ENCODE results near the gene RPA1.
"Not testable (repeated sequence)": the region's sequence is repeated elsewhere in the genome, so short reads cannot be mapped to it uniquely, and the experiment has no call there.

RPA1 gene

DNA sequence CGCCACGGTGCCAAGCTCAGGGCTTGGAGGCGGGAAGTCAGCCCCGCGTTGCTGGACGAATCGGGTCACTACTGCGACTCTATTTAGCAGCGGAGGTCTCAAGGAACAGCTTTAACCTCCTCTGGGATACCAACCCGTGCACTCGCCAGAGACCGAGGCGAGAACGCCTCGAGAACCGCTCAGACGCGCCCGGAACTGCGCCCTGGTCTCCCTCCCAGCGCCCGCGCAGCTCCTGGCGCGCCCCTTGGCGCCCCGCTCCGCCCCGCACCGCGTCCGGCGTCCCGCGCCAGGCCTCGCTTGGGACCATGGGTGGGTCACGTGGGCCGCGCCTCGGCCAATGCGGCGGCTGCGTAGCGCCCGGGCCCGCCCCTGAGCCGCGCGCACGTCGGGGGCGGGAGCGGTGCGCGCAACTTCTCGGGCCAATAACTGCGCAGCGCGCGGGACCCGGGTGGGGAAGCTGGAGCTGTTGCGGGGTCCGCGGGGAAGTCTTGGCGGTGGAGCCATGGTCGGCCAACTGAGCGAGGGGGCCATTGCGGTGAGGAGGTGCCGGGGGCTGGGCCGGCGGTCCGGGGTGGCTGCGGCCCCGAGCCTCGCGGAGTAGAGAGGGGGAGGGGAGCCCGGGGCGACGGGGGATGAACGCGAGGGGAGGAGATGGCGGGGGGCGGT, at the start of gene RPA1, which contains the start of gene SMYD4:
Gene RPA1 (plus strand): TSS at position 414 of the 666 bp plus-strand sequence. CDS start 89 bp downstream, at position 503.
Gene SMYD4 (minus strand): TSS at position 311 of the 666 bp plus-strand sequence. CDS start 1,908 bp downstream, outside the sequence.
- DNase-seq (ENCODE audit: low read depth, low spot score) = peak; percentile 72

DNA sequence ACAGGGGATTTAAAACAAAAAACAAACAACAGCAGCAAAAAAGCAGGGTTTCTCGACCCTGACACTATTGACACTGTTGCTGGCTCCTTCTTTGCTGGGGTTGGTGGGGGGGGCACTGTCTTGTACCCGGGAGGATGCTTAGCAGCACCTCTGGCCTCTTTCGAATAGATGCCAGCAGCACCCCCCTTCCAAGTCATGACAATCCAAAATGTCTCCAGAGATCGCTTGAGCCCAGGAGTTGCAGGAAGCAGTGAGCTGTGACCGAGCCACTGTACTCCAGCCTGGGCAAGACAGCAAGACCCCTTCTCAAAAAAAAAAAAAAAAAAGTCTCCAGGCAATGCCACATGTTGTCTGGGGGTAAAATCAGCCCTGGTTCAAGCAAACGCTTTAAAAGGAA, 47.6 kb upstream of the RPA1 start:
- no peak for DNase-seq (ENCODE audit: low read depth, low spot score)

DNA sequence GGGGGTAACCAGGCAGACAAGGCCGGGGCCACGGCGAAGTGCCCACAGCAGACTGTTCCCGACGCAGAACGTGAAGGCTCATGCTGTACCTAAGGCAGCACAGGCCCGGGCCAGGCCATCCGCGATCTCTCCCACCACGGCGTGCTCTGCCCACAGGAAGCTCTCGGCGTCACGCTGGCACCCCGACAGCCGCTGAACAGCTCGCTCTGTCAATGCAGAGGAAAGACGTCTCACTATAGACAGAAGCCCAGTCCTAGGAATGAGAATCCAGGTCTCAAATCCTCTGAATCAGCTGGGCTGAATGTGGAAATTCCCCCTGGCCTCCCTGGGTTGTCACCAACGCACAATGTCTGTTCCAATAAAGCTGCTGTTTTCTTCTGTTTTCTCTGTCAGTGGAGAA, 46.5 kb upstream of the RPA1 start:
- no peak for DNase-seq (ENCODE audit: low read depth, low spot score)

DNA sequence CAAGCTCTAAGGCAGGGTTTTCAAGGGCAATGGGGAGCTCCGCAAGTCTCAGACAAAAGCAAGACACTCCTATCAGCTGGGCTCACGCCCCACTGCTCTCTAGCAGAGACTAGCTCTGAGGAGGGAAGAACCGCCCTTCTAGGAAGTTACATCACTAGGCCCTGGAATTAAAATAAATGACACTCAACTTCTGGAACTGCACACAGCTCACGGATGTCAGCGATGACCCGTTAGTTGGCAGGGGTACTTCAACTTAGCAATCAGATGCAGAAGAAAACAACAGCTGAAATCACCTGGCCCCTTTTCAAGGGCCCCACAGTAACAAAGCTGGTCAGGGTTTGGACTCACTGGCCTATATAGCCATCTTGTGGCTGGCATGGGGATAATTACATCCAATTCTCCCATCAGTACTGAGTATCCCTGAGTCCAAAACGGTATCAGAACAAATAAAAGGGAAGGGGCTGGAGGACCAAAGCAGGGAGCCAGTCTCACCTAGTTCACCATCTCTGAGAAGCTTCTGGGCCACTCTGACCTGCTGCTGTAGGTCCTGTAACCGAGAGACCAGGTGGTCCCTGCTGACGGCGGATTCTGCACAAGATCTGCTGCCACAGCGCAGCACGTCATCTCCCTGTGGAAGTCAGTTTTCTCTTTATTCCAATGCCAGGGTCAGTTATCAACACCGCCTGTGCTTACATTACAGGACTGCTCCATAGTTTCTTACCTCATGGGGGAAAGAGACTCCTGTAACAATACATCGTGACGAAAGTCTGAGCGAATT, 45.8 kb upstream of the RPA1 start:
- DNase-seq (ENCODE audit: low read depth, low spot score) = no peak

DNA sequence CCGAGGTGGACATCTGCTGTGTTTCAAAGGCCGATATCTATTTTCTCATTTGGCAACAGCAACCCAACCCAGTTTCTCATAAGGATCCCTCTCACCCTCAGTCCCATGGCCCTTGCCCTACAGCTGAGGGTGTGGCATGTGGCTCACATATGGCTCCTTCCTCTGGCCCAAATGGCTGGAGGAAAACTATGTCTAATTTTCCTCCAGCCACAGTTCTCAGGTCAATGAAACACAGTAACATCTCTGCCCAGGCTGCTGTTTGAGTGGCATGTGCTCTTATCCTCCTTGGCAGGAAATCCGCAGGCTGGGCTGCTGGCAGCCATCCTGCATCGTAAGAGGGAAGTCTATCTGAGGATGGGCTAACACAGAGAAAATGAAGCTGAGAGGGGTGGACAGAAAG, 43.9 kb upstream of the RPA1 start:
- no peak for DNase-seq (ENCODE audit: low read depth, low spot score)

DNA sequence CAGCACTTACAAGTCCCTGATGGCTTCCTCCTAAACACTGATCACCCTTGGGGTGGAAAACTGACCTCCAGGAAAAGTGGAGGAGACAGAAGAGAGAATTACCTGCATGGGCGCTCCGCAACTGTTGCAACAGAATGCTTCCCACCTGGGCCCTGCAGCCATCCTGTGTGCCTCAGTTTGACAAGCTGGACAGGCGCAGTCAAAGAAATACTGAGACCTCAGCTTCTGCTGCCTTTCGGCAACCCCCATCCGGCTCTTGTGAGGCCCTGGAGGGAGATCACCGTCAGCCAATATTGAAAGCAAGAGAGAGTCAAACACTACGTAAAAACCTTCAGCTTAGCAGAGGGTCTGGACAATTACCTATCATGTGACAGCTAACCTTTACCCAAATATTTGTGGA, 43.1 kb upstream of the RPA1 start:
- no peak for DNase-seq (ENCODE audit: low read depth, low spot score)

DNA sequence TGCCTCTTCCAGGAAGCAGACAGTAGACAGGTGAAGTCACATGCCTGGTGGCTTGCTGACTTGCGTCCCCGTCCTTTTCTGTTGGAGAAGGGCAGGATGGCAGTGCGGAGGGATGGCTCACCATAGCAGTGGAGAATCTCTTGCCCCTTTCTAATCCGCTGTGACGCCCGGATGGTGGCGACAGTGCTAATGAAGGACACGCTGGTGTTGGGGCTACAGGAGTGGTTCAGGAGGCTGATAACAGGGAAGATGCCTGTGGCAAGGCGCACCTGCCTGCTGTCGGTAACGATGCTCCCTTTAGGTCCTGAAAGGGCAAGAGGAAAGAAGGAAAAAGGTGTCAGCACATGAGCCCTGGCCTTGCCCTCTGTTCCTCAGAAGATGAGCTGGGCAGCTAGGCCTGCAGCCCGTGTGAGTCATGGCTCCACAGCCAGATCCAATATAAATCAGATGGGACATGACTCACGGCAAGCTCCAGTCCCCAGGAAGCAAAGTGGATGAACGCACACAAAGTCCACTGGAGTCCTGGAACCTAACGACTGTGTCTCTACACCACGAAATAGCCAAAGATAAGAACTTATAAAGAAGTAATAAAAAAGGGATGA, 42.4 kb upstream of the RPA1 start:
- no peak for DNase-seq (ENCODE audit: low read depth, low spot score)

DNA sequence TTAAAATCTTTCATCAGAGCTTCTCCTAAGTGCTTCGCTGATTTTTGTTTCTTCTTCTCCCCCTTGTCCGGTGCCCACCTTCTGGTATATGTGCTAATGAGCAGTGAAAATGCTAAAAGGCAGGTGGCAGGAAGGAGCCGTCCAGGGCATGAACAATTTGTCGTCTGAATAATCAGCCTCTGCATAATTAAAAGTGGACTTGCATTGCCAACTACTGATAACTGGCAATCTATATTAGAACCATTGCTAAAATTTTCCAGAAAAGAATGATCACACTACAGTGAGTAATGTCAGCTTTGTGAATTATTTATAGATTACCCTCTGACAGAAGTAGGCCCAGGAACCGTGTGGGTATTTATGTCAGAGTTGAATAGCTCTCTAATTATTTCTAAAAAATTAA, 39.9 kb upstream of the RPA1 start:
- DNase-seq (ENCODE audit: low read depth, low spot score) = no peak

DNA sequence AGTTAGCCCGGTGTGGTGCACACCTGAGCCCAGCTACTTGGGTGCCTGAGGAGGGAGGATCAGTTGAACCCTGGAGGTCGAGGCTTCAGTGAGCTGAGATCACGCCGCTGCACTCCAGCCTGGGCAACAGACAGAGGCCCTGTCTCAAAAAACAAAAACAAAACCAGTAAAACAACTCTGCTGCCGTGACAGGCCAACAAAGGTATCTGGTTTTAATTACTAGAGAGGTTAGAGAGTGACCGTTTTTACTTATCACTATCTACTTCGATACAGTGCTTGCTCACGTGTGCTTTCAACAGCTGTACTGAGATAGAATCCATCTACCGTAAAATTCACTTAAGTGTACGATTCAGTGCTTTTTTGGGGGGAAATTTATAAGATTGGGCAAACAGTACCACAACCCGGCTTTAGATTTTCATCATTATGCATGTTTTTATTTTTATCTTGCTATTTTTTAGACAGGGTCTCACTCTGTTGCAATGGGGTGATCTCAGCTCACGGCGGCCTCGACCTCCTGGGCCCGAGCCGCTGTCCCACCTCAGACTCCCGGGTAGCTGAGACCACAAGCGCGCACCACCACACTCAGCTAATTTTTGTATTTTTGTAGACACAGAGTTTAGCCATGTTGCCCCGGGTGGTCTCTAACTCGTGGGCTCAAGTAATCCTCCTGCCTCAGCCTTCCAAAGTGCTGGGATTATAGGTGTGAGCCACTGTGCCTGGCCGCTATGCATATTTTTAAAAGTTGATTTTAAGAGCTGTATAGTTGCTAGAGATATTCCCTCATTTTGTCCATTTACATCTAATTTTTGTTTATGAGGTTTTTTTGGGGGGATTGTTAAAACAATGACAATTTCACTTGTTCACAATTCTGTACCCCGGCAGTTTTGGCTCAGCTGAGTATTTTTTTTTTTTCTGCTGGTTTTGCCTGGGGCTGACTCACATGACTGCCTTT, 37.0 kb upstream of the RPA1 start:
- DNase-seq (ENCODE audit: low read depth, low spot score) = no peak

DNA sequence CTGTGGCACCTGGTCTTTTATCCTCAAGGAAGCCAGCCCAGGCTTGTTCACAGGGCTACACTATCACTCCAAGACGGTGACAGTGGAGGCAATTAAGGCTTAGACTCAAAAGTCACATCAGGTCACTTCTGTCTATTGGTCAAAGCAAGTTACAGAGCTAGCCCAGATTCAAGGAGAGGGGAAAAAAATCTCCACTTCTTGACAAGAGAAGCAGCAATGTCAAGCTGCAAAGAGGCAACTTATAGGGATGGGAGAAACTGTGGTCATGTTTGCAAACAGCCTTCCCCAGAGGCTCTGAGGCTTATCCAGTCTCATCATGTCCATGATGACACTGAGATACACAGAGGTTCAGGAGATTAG, 36.4 kb upstream of the RPA1 start:
- DNase-seq (ENCODE audit: low read depth, low spot score) = no peak

DNA sequence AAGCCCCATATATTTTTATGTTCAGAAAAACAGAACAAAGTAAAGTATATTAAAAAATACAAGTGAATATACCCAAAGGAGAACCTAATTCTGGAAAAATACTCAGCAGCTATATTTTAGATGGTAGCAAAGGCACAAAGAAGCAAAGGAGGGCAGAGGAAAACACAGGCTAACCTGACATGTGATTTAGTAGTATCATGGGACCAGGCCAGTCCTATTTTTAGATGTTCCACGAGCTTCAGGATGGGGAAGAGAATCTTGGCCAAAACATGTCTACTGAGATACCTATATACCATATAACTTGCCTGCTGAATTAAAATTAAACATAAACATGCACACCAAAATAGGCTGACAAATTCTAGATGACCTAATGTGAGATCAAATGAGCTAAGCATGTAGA, 33.0 kb upstream of the RPA1 start:
- no peak for DNase-seq (ENCODE audit: low read depth, low spot score)

DNA sequence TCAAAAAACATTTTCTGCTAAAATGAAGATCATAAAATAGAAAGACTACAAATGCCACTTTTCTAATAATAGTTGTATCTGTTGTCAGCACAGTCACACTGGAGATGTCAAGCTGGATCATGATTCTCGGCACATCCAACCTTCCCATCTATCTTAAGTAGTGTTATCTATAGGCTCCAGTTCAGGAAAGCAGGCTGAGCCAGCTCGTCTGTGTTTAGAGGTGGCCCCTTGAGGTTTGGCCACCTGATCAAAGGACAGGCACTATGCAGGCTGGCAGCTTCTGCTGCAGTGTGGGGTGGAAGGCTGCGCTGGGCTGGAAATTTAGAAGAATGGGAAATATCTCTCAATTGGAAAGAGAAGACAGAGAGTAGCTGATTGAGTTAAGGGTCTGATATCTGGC, 32.5 kb upstream of the RPA1 start:
- DNase-seq (ENCODE audit: low read depth, low spot score) = no peak

DNA sequence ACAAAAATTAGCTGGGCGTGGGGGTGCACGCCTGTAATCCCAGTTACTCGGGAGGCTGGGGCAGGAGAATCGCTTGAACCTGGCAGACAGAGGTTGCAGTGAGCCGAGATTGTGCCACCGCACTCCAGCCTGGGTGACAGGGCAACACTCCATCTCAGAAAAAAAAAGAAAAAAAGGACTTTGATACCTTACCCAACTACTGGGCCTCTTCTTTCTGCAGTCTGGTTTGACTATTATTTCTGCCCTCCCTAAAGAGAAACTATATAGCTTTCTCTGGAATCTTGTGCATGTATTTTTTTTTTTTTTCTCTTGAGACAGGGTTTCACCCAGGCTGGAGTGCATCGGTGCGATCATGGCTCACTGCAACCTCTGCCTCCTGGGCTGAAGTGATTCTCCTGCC, 32.0 kb upstream of the RPA1 start:
- not testable (repeated sequence) for DNase-seq (ENCODE audit: low read depth, low spot score)

DNA sequence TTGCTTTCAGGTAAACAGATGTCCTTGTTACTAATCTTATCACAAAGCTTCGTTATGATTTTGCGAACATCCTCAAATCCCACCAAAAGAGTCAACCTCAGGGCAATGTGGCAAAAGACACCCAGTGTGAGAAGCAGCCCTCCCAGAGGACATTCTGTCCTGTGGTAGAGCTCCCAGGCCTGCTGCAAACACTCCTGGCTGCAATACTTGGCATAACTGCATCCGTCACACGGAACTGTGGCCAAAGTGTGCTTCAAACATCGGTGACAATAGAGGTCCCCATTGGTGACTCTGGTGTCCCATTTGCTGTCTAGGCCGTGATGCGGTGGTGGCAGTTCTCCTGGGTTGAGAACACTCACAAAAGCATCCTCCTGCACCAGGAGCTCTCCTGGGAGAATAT, 29.6 kb upstream of the RPA1 start:
- DNase-seq (ENCODE audit: low read depth, low spot score) = no peak

DNA sequence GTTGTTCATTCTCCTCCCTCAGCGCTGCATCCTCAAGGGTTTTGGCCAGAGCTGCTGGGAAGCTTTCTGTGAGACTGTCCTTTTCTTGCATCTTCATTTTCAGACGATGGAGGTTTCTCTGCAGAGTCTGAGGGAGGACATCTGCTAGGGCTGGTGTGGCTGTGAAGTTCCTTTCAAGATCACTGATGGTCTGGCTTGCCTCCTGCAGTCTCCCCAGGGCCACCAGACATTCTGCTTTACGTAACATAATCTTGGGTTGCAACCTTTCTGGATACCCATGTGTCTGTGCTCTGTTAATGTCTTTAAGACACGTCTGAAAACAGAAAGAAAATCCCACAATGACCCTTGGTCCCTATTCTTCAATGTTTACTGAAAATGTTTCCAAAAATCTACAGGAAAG, 29.1 kb upstream of the RPA1 start:
- DNase-seq (ENCODE audit: low read depth, low spot score) = no peak

DNA sequence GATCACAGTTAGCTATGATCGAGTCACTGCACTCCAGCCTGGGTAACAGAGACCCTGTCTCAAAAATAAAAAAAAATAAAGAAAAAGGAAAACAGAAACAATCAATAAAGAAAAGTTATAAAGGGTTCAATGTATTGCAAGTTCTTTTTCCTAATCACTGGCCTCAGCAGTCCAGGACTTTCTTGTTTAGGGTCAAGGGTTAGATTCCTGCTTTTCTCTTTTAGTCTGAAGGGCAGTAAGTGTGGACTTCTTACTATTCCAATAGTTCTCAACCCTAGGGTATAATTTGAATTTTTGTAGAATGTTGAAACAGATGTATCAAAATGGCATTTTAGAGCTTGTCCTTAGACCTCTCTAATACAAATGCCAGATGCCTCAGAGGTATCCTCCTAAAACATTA, 27.4 kb upstream of the RPA1 start:
- no peak for DNase-seq (ENCODE audit: low read depth, low spot score)

DNA sequence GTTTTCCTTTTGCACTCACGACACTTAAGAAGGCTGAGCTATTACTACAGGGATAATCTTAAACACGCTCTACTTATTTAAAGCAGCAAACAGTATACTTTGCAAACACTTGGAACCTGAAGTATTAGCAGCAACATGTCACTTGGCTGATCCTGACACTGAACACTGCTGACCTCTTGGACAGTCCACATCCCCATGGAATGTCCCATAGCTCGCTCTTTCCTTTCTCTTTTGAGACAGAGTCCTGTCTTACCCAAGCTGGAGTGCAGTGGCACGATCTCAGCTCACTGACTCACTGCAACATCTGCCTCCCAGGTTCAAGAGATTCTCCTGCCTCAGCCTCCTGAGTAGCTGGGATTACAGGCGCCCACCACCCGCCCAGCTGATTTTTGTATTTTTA, 26.5 kb upstream of the RPA1 start:
- DNase-seq (ENCODE audit: low read depth, low spot score) = no peak

DNA sequence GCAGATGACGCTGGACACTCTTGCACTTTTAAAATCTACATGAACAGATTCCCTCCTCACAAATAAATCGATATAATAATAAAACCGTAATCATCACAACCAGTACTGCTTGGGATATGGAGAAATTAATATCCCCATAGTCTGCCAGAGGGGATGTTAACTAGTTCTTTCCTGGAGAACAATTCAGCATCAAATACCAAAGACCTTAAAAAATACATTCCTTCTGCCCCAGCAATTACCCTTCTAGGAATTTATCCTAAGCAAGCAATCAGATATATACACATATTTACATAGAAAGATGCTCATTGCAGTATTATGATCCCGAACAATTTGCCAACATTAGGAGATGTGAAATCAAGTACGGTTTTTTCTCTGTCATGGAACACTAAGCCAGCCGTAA, 21.9 kb upstream of the RPA1 start:
- no peak for DNase-seq (ENCODE audit: low read depth, low spot score)

DNA sequence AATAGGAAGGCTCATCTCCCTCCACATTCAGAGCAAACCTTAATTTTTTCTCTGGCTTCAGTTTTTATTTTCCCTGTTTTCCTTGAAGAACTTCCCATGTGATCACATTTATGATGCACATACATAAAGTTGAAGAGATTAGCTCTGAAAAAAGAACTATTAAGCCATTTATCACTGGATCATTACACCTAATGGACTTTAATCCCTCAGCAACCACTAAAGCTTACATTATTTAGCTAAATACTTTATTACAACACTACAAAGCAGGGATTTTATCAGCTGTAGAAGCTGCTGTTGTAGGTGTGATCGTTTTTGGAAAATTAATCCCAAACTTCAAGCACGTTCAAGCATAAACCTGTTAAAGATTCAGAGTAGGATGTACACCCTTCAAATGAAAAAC, 21.2 kb upstream of the RPA1 start:
- no peak for DNase-seq (ENCODE audit: low read depth, low spot score)

DNA sequence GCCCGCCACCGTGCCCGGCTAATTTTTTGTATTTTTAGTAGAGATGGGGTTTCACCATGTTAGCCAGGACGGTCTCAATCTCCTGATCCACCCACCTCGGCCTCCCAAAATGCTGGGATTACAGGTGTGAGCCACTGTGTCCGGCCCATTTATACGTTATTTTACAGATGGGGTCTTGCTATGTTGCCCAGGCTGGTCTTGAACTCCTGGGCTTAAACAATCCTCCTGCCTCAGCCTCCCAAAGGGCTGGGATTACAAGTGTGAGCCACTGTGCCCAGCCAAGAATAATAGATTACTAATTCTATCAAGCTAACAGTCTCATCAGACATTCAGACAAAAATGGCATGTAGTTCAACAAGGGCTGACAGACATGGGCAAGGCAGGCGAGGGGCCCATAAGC, 20.0 kb upstream of the RPA1 start:
- DNase-seq (ENCODE audit: low read depth, low spot score) = not testable (repeated sequence)

DNA sequence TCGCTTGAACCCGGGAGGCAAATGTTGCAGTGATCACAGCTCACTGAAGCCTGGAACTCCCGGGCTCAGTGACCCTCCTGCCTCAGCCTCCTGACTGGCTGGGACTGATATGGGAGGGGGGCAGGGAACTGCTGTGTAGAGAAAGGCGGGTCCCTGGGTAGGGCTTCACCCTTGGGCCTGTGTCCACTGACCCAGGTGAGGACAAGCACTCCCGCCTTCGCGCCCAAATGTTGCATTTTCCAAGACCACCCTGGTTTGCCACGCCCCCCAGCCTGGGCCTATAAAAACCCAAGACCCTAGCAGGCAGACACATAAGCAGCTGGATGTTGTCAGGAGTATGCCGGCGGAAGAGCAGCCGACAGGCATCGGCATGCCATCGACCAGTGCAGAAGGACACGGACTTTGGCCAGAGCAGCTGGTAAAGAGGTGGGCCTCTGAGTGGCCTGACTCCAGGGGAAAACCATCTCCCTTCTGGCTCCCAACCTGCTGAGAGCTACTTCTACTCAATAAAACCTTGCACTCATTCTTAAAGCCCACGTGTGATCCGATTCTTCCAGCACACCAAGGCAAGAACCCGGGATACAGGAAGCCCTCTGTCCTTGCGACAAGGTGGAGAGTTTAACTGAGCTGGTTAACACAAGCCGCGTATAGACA, 19.2 kb upstream of the RPA1 start:
- DNase-seq (ENCODE audit: low read depth, low spot score) = no peak

All from activated CD4-positive, CD25-positive, alpha-beta regulatory T cell treated with anti-CD3 and anti-CD28 coated beads, Interleukin-2, amount 50 U/mL, for 16 hours (primary cell).